Inferior parietal cortex (tissue), 1 donor: ENCODE measurements around the gene RASSF3.
"Not testable (repeated sequence)": the region's sequence is repeated elsewhere in the genome, so short reads cannot be mapped to it uniquely, and the experiment has no call there.

Source experiments
- DNase-seq: peaks from one replicate; pipeline ENCODE4 v3.0.0-alpha.2; 2016; ENCODE audit errors: extremely low spot score

The RASSF3 gene, protein sequence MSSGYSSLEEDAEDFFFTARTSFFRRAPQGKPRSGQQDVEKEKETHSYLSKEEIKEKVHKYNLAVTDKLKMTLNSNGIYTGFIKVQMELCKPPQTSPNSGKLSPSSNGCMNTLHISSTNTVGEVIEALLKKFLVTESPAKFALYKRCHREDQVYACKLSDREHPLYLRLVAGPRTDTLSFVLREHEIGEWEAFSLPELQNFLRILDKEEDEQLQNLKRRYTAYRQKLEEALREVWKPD

DNA sequence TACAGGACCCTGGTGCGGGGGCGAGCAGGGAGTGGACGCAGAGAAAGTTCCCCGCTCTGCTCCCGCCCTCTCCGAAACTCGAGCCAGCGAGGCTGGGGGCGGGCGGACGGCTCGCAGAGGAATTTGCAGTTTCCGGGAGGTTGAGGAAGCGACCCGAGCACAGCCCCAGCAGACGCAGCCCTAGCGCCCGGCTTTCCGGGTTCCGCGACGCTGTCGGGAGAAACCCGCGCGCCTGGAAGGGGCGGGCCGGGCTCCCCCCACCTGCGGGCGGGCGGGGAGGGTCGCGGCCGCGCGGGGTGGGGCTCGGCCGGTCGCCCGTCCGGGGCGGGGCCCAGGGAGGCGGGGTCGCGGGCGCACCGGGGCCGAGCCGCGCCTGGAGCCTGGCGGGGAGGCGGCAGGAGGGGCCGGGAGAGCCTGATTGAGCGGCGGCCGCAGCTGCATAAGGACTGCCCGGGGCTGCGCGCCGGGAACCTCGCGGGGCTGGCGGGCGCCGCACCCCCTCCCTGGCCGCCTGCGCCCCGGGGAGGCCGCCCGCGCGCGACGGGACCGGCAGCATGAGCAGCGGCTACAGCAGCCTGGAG lies at the start of gene RASSF3:
RASSF3 (plus strand) TSS at position 417 of the 581 bp plus-strand sequence; CDS start at position 555, 138 bp downstream.
- DNase-seq: no peak

DNA sequence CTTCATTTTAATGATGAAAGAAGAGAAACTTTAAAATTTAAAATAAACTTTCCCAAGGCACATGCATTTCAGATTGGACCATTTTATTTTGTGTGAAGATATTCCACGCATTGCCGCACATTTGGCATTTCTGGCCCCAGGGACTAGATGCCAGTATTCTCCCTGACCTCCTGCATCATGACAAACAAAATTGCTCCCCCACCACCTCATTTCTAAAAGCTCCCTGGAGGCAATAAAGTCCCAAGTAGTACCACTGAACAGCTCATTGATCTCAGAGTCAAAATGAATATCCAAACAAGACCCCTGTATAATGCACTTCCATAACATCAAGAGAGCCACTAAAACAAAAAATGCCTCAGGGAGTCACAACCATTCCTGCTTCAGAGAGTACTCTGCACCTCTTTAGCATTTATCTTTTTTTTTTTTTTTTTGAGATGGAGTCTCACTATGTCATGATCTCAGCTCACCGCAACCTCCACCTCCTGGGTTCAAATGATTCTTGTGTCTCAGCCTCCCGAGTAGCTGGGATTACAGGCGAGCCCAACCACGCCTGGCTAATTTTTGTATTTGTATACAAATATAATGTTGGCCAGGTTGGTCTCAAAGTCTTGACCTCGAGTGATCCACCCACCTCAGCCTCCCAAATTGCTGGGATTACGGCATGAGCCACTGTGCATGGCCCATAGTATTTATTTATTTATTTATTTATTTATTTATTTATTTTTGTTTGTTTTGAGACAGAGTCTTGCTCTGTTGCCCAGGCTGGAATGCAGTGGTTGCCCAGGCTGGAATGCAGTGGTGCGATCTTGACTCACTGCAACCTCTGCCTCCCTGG lies 48.8 kb upstream of the RASSF3 start:
- DNase-seq: no peak

DNA sequence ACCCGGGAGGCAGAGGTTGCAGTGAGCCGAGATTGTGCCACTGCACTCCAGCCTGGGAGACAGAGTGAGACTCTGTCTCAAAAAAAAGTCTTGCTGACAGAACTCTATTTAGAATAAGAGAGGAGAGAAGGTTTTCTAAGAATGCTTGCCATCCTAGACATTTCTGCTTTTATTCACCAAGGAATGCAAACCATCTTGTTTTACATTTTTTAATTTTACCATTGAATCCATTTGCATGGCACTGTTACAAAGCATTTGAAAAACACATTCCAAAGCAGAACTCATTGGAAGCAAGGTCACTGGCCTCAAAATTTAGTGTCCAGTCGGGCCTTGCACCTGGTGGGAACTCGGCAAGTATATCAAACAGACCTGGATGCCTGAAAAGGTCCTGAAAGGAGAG lies 44.2 kb upstream of the RASSF3 start:
- DNase-seq: no peak

DNA sequence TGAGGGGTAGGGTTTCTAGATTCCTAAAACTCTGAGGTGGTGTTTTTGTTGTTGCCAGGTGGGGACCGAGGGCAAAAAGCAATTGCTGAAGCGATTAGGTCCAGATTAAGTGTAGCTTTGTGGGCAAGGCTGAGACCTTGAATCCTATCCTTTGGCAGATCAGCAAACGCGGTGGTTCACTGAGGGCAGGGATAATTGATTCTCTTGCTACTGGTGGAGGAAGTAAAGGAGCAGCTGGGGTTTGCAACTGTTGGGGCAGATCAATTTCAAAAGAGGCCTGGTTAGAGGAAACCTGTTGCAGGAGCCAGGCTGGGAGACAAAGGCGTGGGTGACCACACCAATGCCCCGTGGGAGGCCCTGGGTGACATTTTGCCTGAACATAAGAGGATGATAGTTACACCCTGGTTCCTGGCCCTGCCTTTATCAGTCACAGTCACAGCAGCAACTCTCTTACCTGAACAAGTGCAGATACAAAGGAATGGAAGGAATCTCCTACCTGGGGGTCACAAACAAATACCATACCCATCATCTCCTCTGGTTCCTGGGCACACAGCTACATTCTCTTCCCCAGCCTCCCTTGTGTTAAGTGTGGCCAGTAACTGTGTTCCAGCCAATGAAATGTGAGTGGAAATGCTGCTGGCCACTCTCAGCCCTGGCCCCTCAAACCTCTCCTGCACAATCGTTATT lies 43.3 kb upstream of the RASSF3 start:
- DNase-seq: no peak

DNA sequence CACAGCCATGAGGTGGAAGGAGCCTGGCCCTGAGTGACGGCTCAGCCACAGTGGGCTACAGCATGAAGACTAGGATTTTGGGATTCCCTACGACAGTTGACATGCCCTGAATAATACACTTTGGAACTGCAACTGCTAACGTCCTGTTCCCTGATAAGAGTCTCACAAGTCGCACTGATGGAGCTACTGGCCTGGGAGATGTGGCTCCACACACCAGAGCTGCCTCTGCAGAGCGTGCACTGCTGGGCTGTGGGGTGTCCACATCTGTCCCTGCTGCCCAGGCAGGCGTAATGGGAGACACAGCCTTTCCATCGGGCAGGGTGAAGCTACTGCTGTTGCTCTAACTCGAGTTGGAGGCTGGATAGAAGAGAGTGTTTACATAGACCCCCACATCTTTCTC lies 42.7 kb upstream of the RASSF3 start:
- DNase-seq: no peak

DNA sequence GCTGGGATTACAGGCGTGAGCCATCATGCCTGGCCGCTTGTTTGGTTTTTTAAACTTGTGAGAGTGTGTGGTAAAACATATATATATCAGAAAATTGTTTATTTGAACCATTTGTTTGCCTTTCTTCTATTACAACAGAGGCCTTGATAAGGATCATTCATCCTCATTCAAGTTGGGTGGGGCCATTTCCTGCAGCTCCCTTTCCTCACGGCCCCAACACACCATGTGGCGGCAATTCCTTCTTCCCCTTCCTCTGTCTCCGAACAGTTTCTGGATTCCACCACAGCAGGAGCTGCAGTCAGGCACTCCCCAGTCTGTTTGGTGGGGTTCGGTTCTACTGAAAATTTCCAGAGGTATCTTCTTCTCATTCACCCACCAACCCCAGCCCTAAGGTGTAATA lies 42.0 kb upstream of the RASSF3 start:
- no peak for DNase-seq

DNA sequence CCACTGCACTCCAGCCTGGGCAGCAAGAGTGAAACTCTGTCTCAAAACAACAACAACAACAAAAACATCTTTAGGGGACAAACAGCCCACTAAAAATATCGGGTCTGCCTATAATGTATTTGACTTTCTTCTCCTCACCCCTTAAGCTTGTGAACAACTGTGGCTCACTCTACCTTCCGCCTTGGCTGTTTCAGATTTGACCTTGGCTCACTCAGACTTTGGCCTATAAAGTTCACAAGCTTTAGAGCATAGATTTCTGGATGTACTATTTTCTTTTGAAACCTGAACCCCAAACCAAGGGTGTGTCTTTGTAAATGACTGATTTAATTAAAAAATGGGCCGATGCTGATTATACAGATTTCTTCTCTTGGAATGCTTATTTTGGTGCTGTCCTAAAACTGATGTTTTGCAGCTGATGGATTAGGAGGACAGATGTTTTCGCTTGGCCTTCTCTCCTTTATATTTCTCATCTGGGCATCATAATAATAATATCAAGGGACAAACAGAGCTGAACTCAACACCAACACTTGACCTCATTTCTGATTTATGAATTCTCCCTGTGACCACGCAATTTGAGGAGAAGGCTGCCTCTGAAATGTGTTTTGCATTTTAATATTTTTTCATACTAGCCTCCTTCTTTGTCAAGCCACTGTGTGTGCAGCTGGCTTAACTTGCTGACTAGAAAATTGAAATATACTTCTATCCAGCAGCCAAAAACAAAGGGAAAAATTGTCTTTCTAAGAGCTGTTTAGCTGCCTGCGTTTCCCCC lies 40.2 kb upstream of the RASSF3 start:
- DNase-seq: no peak

DNA sequence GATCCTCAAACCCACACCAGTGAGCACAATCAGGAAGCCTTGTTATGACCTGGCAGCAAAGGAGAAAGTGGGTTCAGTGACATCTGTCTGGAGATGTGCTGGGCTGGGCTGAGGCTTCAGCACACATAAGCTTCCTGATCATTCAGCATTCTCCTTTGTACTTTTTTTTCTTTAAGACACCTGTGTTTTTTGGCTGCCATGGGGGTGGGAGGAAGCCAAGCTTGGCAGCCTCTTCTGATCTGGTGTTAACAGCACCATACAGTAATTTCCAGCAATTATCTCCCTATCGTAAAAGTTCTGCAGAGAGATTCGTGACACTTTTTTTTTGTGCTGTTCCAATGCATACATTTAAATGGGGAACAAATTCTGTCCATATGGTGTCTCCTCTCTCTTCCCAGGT lies 38.9 kb upstream of the RASSF3 start:
- DNase-seq: no peak

DNA sequence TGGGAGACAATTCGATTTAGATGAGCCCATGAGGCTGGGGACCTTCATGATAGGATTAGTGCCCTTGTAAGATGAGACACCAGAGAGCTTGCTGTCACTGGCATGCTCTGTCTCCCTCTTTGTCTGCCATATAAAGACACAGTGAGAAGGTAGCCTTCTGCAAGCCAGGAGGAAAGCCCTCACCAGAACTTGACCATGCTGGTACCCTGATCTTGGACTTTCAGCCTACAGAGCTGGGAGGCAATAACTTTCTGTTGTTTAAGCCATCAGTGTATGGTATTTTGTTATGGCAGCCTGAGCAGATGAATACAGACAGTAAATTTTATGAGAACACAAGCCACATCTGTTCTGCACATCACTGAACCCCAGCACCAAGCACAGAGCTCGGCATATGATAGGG lies 38.1 kb upstream of the RASSF3 start:
- DNase-seq: no peak

DNA sequence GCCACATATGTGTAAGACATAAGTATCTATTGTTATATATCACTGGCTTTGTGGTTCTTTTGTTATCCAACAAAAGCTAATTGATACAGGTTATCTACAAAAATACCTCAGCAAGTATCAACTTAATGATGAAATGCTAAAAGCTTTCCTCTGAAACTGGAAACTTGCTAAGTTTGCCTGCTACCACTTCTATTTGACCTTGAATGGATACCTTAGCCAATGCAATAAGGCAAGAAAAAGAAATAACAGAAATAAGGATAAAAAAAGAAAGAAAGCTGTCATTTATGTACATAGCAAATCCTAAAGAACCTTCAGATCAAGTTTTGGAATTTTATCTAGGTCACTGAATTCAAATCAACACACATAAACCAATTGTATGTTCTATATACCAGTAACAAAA lies 35.5 kb upstream of the RASSF3 start:
- no peak for DNase-seq

DNA sequence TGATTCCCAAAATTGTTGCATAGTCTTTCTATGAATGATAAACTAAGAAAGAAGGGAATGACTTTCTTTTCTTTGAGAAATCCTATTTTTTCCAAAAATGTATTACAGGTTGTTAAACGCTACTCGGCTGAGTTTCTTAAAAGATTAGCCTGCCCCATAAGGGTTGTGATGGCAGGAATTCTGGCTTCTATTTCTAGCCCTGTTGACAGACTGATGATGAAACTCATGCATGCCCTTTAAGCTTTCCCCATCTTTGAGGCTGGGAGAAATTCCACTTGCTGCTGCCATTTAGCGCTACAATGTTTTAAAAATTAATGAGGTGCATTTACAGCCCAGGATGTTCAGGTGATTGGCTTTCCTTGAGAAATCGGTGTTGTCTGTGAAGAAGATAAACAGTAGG lies 33.2 kb upstream of the RASSF3 start:
- no peak for DNase-seq

DNA sequence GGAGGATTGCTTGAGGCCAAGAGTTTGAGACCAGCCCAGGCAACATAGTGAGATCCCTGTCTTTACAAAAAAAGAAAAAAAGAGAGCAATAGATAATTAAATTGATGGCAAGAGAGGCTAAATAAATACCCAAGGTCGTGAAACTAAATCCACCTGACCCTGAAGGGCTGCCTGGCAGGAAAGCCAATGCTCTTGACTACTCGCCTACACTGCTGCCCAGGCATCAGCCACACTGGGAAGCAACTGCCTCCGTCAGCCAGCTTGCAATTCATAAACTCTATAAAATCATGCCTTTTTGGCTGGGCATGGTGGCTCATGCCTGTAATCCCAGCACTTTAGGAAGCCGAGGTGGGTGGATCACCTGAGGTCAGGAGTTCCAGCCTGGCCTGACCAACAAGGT lies 31.7 kb upstream of the RASSF3 start:
- no peak for DNase-seq

DNA sequence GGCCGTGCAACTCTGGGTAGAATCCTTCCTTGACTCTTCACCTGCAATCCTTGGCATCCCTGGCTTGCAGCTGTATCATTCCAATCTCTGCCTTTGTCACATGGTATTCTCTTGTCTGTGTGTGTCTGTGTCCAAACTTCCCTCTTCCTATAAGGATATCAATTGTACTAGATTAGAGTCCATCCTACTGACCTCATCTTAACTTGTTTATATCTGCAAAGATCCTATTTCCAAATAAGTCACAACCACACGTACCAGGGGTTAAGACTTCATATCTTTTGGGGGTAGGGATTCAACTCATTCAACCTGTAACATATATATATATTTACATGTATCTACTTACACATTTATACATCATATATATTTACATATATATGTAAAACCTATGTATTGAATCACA lies 29.6 kb upstream of the RASSF3 start:
- no peak for DNase-seq

DNA sequence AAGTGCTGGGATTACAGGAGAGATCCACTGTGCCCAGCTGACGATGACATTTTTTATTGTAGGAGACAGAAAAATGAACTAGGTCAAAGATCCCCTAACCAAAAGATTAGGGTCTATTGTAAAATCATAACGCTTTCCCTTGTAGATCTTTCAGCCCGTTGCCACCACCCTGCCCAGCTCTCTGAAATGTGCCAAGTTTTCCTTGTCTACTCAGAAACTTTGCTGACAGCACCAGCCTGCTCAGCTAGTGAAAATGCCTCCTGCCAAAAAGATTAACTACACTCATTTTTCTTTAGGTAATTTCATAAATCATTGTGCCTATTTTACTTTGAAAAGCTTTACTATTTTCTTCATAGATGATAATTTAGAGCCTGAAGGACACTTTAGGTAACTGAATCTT lies 28.2 kb upstream of the RASSF3 start:
- no peak for DNase-seq

DNA sequence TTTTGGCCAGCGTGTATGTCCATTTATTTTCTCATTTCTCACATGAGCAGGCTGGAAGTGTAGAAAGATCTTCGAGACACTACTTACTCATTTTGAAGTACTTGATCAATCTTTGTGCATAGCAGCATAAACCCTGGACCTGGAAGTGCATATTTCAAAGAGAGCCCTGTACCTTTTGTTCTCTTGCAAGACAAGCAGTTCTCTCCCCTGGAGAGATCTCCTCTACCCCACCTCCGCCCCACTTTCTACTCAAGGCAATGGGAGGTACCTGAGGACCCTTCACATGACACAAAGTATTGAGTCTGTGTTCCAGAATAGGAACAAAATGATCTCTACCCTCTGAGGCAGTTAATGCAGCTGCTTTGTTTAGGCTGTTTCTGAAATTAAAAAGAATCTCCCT lies 27.4 kb upstream of the RASSF3 start:
- no peak for DNase-seq

DNA sequence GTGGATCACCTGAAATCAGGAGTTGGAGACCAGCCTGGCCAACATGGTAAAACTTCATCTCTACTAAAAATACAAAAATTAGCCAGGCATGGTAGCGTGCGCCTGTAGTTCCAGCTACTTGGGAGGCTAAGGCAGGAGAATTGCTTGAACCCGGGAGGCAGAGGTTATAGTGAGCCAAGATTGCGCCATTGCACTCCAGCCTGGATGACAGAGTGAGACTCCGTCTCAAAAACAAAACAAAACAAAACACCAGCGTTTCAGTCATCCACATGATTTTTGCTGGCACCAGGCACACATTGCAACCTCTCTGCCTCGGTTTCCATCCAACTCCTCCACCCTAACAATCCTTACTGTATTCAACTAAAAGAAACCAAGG lies 26.9 kb upstream of the RASSF3 start:
- not testable (repeated sequence) for DNase-seq

DNA sequence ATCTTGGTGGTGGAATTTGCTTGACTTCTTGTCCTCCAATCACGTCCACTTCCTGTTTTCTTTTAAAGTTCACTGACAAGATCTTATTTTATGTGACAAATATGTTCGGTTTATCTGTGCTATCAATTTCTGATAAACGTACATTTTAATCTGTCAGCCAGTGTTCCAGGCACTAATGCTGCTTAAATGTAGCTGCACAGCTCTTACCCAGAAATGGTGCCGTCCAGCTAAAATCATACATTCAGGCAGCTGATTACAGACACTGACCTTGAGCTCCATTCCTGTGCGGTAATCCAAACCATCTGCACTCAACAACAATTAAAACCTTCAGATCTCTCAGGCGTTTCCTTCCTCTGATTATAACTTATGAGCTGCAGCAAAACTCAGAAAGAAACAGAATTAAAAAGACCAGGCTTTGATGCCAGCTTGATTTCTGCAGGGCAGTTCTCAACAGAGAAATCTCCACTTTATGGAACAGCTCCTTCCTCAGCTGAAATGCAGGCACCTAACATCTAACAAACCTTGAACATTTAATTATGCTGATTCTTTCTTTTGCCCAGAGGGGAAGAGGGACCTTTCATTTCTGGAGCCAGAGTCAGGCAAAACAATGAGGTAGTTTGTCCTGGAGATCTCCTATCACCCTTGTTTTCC lies 26.4 kb upstream of the RASSF3 start:
- DNase-seq: no peak

DNA sequence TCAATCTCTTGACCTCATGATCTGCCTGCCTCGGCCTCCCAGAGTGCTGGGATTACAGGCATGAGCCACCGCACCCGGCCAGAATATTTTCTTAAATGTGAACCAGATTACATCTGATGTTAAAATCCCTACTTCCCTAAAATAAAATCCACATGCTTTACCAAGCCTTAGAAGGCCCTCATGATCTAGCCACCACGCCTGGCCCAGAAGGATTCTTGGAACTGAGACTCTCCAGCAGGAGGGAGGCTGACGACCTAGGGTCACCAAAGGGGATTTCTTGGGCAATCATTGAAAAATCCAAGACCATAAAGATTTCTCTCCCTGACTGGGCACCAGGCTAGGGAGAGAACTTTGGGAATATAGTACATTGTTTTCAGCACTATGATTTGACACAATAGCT lies 25.2 kb upstream of the RASSF3 start:
- DNase-seq: no peak

DNA sequence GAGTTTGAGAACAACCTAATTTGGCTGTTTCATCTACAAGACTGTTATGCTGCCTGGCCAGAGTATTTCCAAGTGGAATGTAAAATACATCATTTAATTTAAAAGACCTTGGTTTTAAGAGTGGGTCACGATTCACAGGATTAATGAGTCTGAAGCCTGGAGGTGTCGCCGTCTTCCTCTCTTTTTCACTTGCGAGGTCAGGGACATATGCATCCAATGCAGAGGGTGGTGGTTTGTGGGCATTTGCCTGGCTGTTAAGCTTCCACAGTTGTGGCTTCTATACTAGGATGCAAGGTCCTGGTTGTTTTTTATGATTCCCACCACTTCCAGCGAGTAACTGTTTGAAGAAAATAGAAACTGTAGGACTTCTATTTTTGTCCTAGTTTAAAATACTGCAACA lies 22.8 kb upstream of the RASSF3 start:
- no peak for DNase-seq

DNA sequence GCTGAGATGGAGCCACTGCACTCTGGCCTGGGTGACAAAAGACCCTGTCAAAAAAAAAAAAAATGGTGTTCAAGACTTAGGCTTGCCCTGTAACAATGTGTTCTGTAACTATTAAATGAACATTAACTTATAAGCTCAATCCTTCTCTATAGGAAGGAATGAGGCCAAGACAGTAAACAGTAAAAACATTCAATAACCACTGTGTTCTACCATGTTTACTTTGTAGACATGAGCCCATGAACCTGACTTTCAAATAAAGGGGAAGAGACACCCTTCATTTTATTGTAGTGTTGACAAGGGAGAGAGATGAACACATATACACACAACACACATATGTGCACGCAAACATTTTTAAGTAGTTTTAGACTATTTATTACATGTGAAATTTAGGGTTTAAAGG lies 20.1 kb upstream of the RASSF3 start:
- DNase-seq: no peak
